NB4 (cell line): ENCODE measurements around the gene DENND5B.

ENCODE experiments used
- MYC ChIP-seq: IDR thresholded peaks from 2 replicates; pipeline ENCODE4 v1.6.1; 2011; ENCODE audit warnings: low read depth, low read length
- POLR2A ChIP-seq: IDR thresholded peaks from 2 replicates; pipeline ENCODE4 v1.6.1; 2011; ENCODE audit warnings: mild to moderate bottlenecking; ENCODE audit not compliant: insufficient read length; ENCODE audit errors: extremely low read depth
- TF ChIP-seq, protein P1 (sequence below): IDR thresholded peaks from one replicate; pipeline ENCODE4 v1.5.1; 2012; ENCODE audit warnings: low read depth, low read length
- TF ChIP-seq, protein P2 (sequence below): IDR thresholded peaks from 2 replicates; pipeline ENCODE4 v1.6.1; 2011; ENCODE audit warnings: low read depth, low read length

DNA sequence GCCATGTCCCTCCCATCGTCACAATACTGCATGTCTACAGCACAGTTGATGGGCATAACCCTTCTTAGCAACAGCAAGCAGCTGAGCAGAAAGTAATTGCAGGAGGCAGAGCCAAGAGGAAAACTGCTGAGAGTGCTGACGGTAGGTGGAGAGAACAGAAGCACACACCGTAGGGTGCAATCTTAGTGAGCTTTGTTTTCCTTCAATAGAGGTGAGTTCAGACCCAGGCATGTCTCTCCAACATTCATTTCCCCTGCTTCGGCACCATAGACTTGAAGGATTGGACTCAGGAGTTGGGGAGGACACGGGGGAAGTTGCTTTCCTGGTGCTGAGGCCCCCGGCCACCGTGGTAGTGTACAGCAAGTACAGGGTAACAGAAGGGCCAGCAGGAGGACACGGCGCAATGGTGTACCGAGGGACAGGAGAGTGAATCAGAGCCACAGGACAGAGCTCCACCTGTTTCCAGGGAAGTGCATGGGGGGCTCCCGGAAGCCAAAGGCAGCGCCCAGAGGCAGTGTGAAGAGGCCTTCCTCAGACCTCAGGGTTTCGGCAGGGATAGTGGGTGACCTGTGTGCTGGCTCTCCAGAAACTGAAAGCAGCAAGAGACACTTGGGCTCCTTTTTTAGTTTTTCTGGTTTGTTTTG is 228.7 kb downstream of the DENND5B start:
- TF ChIP-seq POLR2A (no peak), MYC (no peak)
- TF ChIP-seq, protein P1, sequence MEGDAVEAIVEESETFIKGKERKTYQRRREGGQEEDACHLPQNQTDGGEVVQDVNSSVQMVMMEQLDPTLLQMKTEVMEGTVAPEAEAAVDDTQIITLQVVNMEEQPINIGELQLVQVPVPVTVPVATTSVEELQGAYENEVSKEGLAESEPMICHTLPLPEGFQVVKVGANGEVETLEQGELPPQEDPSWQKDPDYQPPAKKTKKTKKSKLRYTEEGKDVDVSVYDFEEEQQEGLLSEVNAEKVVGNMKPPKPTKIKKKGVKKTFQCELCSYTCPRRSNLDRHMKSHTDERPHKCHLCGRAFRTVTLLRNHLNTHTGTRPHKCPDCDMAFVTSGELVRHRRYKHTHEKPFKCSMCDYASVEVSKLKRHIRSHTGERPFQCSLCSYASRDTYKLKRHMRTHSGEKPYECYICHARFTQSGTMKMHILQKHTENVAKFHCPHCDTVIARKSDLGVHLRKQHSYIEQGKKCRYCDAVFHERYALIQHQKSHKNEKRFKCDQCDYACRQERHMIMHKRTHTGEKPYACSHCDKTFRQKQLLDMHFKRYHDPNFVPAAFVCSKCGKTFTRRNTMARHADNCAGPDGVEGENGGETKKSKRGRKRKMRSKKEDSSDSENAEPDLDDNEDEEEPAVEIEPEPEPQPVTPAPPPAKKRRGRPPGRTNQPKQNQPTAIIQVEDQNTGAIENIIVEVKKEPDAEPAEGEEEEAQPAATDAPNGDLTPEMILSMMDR = no peak
- TF ChIP-seq, protein P2, sequence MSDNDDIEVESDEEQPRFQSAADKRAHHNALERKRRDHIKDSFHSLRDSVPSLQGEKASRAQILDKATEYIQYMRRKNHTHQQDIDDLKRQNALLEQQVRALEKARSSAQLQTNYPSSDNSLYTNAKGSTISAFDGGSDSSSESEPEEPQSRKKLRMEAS = no peak; the same call in 1 of the 2 replicates
